Measurements from ENCODE around the gene PLCXD1.

Gene PLCXD1

DNA sequence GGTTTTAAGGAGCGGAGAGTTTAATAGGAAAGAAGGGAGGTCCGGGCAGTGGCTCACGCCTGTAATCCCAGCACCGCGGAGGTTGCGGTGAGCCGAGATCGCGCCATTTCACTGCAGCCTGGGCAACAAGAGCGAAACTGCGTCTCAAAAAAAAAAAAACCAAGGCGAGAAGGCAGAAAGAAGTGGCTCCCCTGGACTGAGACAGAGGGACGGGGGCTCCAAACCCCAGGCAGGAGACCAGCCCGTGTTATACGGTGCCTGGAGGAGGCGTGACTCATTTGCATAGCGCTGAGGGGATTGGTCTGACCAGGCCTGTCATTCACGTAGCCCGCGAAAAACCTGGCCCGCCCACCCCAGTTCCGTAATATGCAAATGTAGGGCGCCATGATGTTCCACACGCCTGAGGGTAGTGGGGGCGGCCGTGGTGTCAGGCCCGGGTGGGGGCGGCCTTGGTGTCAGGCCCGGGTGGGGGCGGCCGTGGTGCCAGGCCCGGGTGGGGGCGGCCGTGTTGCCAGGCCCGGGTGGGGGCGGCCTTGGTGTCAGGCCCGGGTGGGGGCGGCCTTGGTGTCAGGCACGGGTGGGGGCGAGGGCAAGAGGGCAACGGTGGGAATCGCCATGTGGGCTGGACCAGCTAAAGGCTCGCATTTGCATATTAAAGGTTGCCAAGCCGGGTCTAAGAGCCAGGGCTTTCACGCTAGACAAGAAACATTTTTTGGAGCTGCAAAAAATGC, 2.1 kb downstream of the PLCXD1 start:
- peak; percentile 92 for DNase-seq (ENCODE audit: low read depth)
- TF ChIP-seq, protein P1, sequence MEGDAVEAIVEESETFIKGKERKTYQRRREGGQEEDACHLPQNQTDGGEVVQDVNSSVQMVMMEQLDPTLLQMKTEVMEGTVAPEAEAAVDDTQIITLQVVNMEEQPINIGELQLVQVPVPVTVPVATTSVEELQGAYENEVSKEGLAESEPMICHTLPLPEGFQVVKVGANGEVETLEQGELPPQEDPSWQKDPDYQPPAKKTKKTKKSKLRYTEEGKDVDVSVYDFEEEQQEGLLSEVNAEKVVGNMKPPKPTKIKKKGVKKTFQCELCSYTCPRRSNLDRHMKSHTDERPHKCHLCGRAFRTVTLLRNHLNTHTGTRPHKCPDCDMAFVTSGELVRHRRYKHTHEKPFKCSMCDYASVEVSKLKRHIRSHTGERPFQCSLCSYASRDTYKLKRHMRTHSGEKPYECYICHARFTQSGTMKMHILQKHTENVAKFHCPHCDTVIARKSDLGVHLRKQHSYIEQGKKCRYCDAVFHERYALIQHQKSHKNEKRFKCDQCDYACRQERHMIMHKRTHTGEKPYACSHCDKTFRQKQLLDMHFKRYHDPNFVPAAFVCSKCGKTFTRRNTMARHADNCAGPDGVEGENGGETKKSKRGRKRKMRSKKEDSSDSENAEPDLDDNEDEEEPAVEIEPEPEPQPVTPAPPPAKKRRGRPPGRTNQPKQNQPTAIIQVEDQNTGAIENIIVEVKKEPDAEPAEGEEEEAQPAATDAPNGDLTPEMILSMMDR (conservative IDR thresholded peaks at IDR 0.05; ENCODE audit: low read depth, low read length): no peak

GRCh38 chrX:285076-285677, 4.0 kb downstream of the PLCXD1 start:
- H3K4me3 ChIP-seq (ENCODE audit: low read depth, low read length): no peak overlapping the region
- TF ChIP-seq, protein P1 (conservative IDR thresholded peaks at IDR 0.05; ENCODE audit: low read depth, low read length): no peak
- no peak for DNase-seq (ENCODE audit: low read depth)

More for the DNA sequence above, 2.1 kb downstream of the PLCXD1 start:
- H3K4me3 ChIP-seq (ENCODE audit: low read depth, low read length): peak overlapping the region; percentile 75

GRCh38 chrX:287670-288069, 6.5 kb downstream of the PLCXD1 start:
- DNase-seq (ENCODE audit: low read depth): no peak
- H3K4me3 ChIP-seq (ENCODE audit: low read depth, low read length): no peak overlapping the region
- TF ChIP-seq, protein P1 (conservative IDR thresholded peaks at IDR 0.05; ENCODE audit: low read depth, low read length): no peak

DNA sequence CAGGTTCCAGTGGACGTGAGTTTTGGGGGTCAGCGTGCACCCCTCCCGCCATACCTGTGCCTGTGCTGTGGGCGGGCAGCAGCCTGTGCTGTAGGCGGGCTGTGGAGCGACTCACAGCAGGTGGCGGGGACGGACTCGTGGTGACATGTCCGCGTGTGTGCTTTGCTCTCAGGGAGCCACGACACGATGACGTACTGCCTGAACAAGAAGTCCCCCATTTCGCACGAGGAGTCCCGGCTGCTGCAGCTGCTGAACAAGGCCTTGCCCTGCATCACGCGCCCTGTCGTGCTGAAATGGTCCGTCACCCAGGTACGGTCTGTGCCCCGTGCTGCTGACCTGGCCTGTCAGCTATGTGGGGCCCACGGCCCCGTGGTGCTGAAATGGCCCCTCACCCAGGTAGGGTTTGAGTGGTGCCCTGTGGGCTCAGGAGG, 7.4 kb downstream of the PLCXD1 start:
- H3K4me3 ChIP-seq (ENCODE audit: low read depth, low read length): no peak overlapping the region
- TF ChIP-seq, protein P1 (conservative IDR thresholded peaks at IDR 0.05; ENCODE audit: low read depth, low read length): no peak
- no peak for DNase-seq (ENCODE audit: low read depth)

DNA sequence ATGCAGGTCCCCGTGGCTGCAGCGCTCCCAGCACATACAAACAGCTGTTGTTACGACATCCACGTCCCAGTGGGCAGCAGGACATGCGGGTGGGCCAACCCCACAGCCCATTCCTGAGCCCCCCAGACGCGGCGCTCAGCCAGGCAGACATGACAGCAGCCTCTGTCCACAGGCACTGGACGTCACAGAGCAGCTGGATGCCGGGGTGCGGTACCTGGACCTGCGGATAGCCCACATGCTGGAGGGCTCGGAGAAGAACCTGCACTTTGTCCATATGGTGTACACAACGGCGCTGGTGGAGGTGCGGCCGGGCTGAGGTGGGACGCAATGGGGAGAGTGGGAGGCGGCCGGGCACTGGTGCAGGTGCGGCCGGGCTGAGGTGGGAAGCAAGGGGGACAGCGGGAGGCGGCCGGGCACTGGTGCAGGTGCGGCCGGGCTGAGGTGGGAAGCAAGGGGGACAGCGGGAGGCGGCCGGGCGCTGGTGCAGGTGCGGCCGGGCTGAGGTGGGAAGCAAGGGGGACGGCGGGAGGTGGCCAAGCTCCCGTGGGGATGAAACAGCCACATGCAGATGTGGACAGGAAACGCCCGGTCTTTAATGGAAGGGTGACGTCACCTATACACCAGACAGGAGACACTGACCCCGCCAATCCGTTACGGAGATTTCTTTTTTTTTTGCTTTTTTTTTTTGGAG, 9.4 kb downstream of the PLCXD1 start:
- no peak for DNase-seq (ENCODE audit: low read depth)
- no peak overlapping the region for H3K4me3 ChIP-seq (ENCODE audit: low read depth, low read length)
- TF ChIP-seq, protein P1 (conservative IDR thresholded peaks at IDR 0.05; ENCODE audit: low read depth, low read length): no peak

GRCh38 chrX:291411-291901, 10.3 kb downstream of the PLCXD1 start:
- no peak for DNase-seq (ENCODE audit: low read depth)
- no peak overlapping the region for H3K4me3 ChIP-seq (ENCODE audit: low read depth, low read length)
- TF ChIP-seq, protein P1 (conservative IDR thresholded peaks at IDR 0.05; ENCODE audit: low read depth, low read length): no peak

Data from choroid plexus epithelial cell (primary cell).